Activated CD8-positive, alpha-beta memory T cell treated with anti-CD3 and anti-CD28 coated beads for 4 hours (primary cell): ENCODE results near the gene SGPL1.
A peak's percentile ranks its signal among the peaks of the same experiment; 100 is the strongest.
"Not testable (repeated sequence)": the region's sequence is repeated elsewhere in the genome, so short reads cannot be mapped to it uniquely, and the experiment has no call there.

Experiments
- DNase-seq, 2 donors: peaks; one replicate each; pipeline ENCODE4 v3.0.0-alpha.2; 2020; ENCODE audit warnings: low read depth in 2 of 2

The SGPL1 gene

GRCh38 chr10:70815504-70816219 is at the start of gene SGPL1:
Gene SGPL1, plus strand, starts transcription at chr10:70815948. Its CDS starts 906 bp downstream, at chr10:70816854.
- DNase-seq, result peak; percentile 64 to 70

GRCh38 chr10:70768026-70768685 is 47.6 kb upstream of the SGPL1 start:
- DNase-seq, result not testable (repeated sequence)

- no peak for DNase-seq
Measured at GRCh38 chr10:70769121-70769520, 46.6 kb upstream of the SGPL1 start.

- no peak for DNase-seq
Measured at GRCh38 chr10:70770001-70770400, 45.7 kb upstream of the SGPL1 start.

- DNase-seq, result not testable (repeated sequence)
Measured at GRCh38 chr10:70770516-70770915, 45.2 kb upstream of the SGPL1 start.

GRCh38 chr10:70771311-70772194 is 44.2 kb upstream of the SGPL1 start:
- no peak for DNase-seq

GRCh38 chr10:70772627-70773026 is 43.1 kb upstream of the SGPL1 start:
- no peak for DNase-seq

- no peak for DNase-seq
Measured at GRCh38 chr10:70773461-70773860, 42.3 kb upstream of the SGPL1 start.

GRCh38 chr10:70773965-70774809 is 41.6 kb upstream of the SGPL1 start:
- no peak for DNase-seq

GRCh38 chr10:70774810-70775678 is 40.7 kb upstream of the SGPL1 start:
- DNase-seq, result no peak

GRCh38 chr10:70775679-70776454 is 39.9 kb upstream of the SGPL1 start:
- no peak for DNase-seq

- no peak for DNase-seq
Measured at GRCh38 chr10:70776455-70777005, 39.2 kb upstream of the SGPL1 start.

GRCh38 chr10:70777063-70777875 is 38.5 kb upstream of the SGPL1 start:
- no peak for DNase-seq

- DNase-seq, result no peak
Measured at GRCh38 chr10:70778267-70778924, 37.4 kb upstream of the SGPL1 start.

GRCh38 chr10:70779088-70779487 is 36.7 kb upstream of the SGPL1 start:
- DNase-seq, result no peak

GRCh38 chr10:70779511-70780369 is 36.0 kb upstream of the SGPL1 start:
- no peak for DNase-seq

- no peak for DNase-seq
Measured at GRCh38 chr10:70780370-70780760, 35.4 kb upstream of the SGPL1 start.
